GM19043 (cell line): ENCODE results near the gene GFOD1.
"Not testable (repeated sequence)": the region's sequence is repeated elsewhere in the genome, so short reads cannot be mapped to it uniquely, and the experiment has no call there.

Experiments
- ATAC-seq: cut with Tn5 transposase; IDR thresholded peaks from one replicate; pipeline ENCODE4 v1.9.1; 2021; ENCODE audit warnings: low read depth; ENCODE audit not compliant: unreplicated experiment

Gene GFOD1

GRCh38 chr6:13466304-13467215 is 20.8 kb downstream of the GFOD1 start:
- no peak for ATAC-seq

- ATAC-seq, result no peak
These were observed 21.7 kb downstream of the GFOD1 start for GRCh38 chr6:13465734-13466133.

GRCh38 chr6:13463941-13464340 is 23.5 kb downstream of the GFOD1 start:
- no peak for ATAC-seq

GRCh38 chr6:13463328-13463717 is 24.1 kb downstream of the GFOD1 start:
- ATAC-seq, result no peak

- ATAC-seq, result no peak
These were observed 24.7 kb downstream of the GFOD1 start for GRCh38 chr6:13462458-13463327.

- ATAC-seq, result no peak
These were observed 25.6 kb downstream of the GFOD1 start for GRCh38 chr6:13461805-13462204.

GRCh38 chr6:13461307-13461706 is 26.1 kb downstream of the GFOD1 start:
- ATAC-seq, result no peak

- ATAC-seq, result not testable (repeated sequence)
These were observed 27.1 kb downstream of the GFOD1 start for GRCh38 chr6:13460289-13460688.

- ATAC-seq, result no peak
These were observed 29.8 kb downstream of the GFOD1 start for GRCh38 chr6:13457577-13457976.

- no peak for ATAC-seq
These were observed 31.8 kb downstream of the GFOD1 start for GRCh38 chr6:13455552-13455966.

- ATAC-seq, result no peak
These were observed 32.8 kb downstream of the GFOD1 start for GRCh38 chr6:13454286-13455221.

- ATAC-seq, result no peak
These were observed 33.6 kb downstream of the GFOD1 start for GRCh38 chr6:13453771-13454251.

- ATAC-seq, result no peak
These were observed 34.2 kb downstream of the GFOD1 start for GRCh38 chr6:13453153-13453552.

- no peak for ATAC-seq
These were observed 34.9 kb downstream of the GFOD1 start for GRCh38 chr6:13452346-13453117.

- ATAC-seq, result no peak
These were observed 36.1 kb downstream of the GFOD1 start for GRCh38 chr6:13451181-13451895.

- no peak for ATAC-seq
These were observed 36.8 kb downstream of the GFOD1 start for GRCh38 chr6:13450628-13451027.

GRCh38 chr6:13447949-13448724 is 39.3 kb downstream of the GFOD1 start:
- ATAC-seq, result no peak

- ATAC-seq, result no peak
These were observed 41.0 kb downstream of the GFOD1 start for GRCh38 chr6:13446381-13446780.
